ENCODE measurements around the gene WDCP. TPM values are rescaled to one million over a fixed set of nuclear protein-coding genes. Genes with fewer than 3 reads are reported as not detected.

The WDCP gene
- total and polyA plus RNA-seq, 8 donors = 1.2 to 25.9 (median 2.6) TPM

- Histone ChIP-seq H3K9me3 (no peaks in the 10 kb centered on the region), H3K27me3 (no peaks in the 10 kb centered on the region), H3K4me3 (no peak overlapping the region), H3K36me3 (peaks cover 0 to 24% (median 21%) of the 10 kb centered on the region in 4 donors), H3K4me1 (peaks cover 8 to 25% (median 25%) of the 10 kb centered on the region in 4 donors), H3K27ac (no peak overlapping the region)
- TF ChIP-seq EP300 (IDR thresholded peaks at IDR 0.05) = no peak
- TF ChIP-seq CTCF (IDR thresholded peaks at IDR 0.05) = no peak
- no peak for TF ChIP-seq POLR2AphosphoS5 (IDR thresholded peaks at IDR 0.05)
- TF ChIP-seq POLR2A (IDR thresholded peaks at IDR 0.05) = no peak
- intact Hi-C loops (cut with DNase I; ENCODE audit: low total_unique reads) = loop anchor here (10.0 kb wide), 1 partner anchor 262 kb away; no protein-coding TSS in a partner anchor
- no peak for DNase-seq
- 60 to 77% (median 64%) methylated on average over 3 of the region's 3 CpGs for WGBS, 5 donors
These were observed 39.8 kb upstream of the WDCP start for GRCh38 chr2:24087032-24087431.

- Histone ChIP-seq H3K27me3 (no peaks in the 10 kb centered on the region), H3K4me3 (no peak overlapping the region), H3K27ac (no peak overlapping the region), H3K9me3 (no peaks in the 10 kb centered on the region), H3K4me1 (peaks cover 8 to 26% (median 25%) of the 10 kb centered on the region in 4 donors), H3K36me3 (peaks cover 0 to 32% (median 29%) of the 10 kb centered on the region in 4 donors)
- WGBS, 5 donors = 87 to 96% (median 94%) methylated on average over 1 of the region's 1 CpG
- intact Hi-C loops (cut with DNase I; ENCODE audit: low total_unique reads) = loop anchor here (10.0 kb wide), 1 partner anchor 261 kb away; no protein-coding TSS in a partner anchor
- TF ChIP-seq POLR2A (IDR thresholded peaks at IDR 0.05) (no peak), EP300 (IDR thresholded peaks at IDR 0.05) (no peak), CTCF (IDR thresholded peaks at IDR 0.05) (no peak), POLR2AphosphoS5 (IDR thresholded peaks at IDR 0.05) (no peak)
- DNase-seq = no peak
These were observed 39.0 kb upstream of the WDCP start for GRCh38 chr2:24086241-24086640.

GRCh38 chr2:24085200-24085489 lies 38.0 kb upstream of the WDCP start:
- TF ChIP-seq CTCF (IDR thresholded peaks at IDR 0.05) = no peak
- no peak for TF ChIP-seq POLR2A (IDR thresholded peaks at IDR 0.05)
- no peak for TF ChIP-seq POLR2AphosphoS5 (IDR thresholded peaks at IDR 0.05)
- WGBS, 5 donors = 5 to 14% (median 11%) methylated on average over 11 of the region's 11 CpGs
- no peaks in the 10 kb centered on the region for H3K27me3 ChIP-seq
- H3K36me3 ChIP-seq = peaks cover 0 to 43% (median 40%) of the 10 kb centered on the region in 4 donors
- intact Hi-C loops (cut with DNase I; ENCODE audit: low total_unique reads) = loop anchor here (10.0 kb wide), 1 partner anchor 260 kb away; no protein-coding TSS in a partner anchor
- no peak for DNase-seq
- peaks cover 8 to 30% (median 25%) of the 10 kb centered on the region in 4 donors for H3K4me1 ChIP-seq
- peak overlapping the region; percentile 54 to 61 (median 56) for H3K4me3 ChIP-seq
- no peaks in the 10 kb centered on the region for H3K9me3 ChIP-seq
- H3K27ac ChIP-seq = peak overlapping the region; percentile 88 to 94 (median 91)

- peak; percentile 92 to 98 for DNase-seq
- Histone ChIP-seq H3K27me3 (no peaks in the 10 kb centered on the region), H3K4me3 (peak within 1 kb of the TSS; percentile 54 to 61 (median 56)), H3K27ac (peak within 1 kb of the TSS; percentile 88 to 94 (median 91)), H3K9me3 (no peaks in the 10 kb centered on the region), H3K4me1 (peaks cover 8 to 30% (median 25%) of the 10 kb centered on the region in 4 donors), H3K36me3 (peaks cover 0 to 48% (median 45%) of the 10 kb centered on the region in 4 donors)
- TF ChIP-seq POLR2A (IDR thresholded peaks at IDR 0.05) = peak in 1 of 4 donors; percentile 19
- no peak for TF ChIP-seq EP300 (IDR thresholded peaks at IDR 0.05)
- peak in 2 of 3 donors; percentile 77 to 78 for TF ChIP-seq POLR2AphosphoS5 (IDR thresholded peaks at IDR 0.05)
- TF ChIP-seq CTCF (IDR thresholded peaks at IDR 0.05) = peak in 6 of 7 experiments; percentile 68 to 99 (median 97)
- WGBS, 5 donors = 1% methylated on average over 17 to 44 of the region's 44 CpGs
- intact Hi-C loops (cut with DNase I; ENCODE audit: low total_unique reads) = loop anchor here (10.0 kb wide), 1 partner anchor 260 kb away; no protein-coding TSS in a partner anchor
These were observed 37.4 kb upstream of the WDCP start, which contains the start of gene TP53I3 for GRCh38 chr2:24084386-24085199. TSS of gene TP53I3 (minus strand) at chr2:24084834. CDS start at chr2:24084326, 508 bp downstream.

Measured in stomach (tissue), 9 donors.